HEK293 (cell line): ENCODE measurements around the gene CABCOCO1.

Experiments
- CTCF ChIA-PET: fragments of 350-600 bp; formaldehyde crosslinking; extraction: SDS; loops from one replicate; lab custom pipeline; 2021; ENCODE audit warnings: antibody characterized with exemption; lab: Yijun Ruan, JAX
- POLR2A ChIA-PET: fragments of 300-600 bp; formaldehyde crosslinking; extraction: SDS; loops from one replicate; lab custom pipeline; 2020; ENCODE audit warnings: antibody characterized with exemption, inconsistent platforms; lab: Yijun Ruan, JAX
- H3K27ac ChIP-seq: fragments of 200-500 bp; sonication (Bioruptor generic); 2 replicates; pipeline ENCODE4 v1.5.1; 2014; ENCODE audit warnings: low read depth, low read length, control low read depth, inconsistent platforms; ENCODE audit errors: extremely low read depth
- H3K36me3 ChIP-seq, 2 experiments: fragments of 200-500 bp in 1 of 2; sonication (Bioruptor generic) in 1 of 2; 1 replicate in 1 of 2; 2 replicates in 1 of 2; pipeline ENCODE4 v1.5.1; 2014 to 2017; ENCODE audit warnings: inconsistent platforms in 2 of 2, low read length in 2 of 2; ENCODE audit not compliant: control insufficient read depth in 2 of 2, insufficient read depth in 1 of 2
- H3K4me1 ChIP-seq: fragments of 200-500 bp; sonication (Bioruptor generic); 2 replicates; pipeline ENCODE4 v1.5.1; 2014; ENCODE audit warnings: mild to moderate bottlenecking, low read length, inconsistent platforms; ENCODE audit not compliant: control insufficient read depth, insufficient read depth
- H3K4me3 ChIP-seq: 2 replicates; pipeline ENCODE4 v1.5.1; 2011; ENCODE audit warnings: low read depth, mild to moderate bottlenecking, control low read depth, low read length, moderate library complexity
- H3K9me3 ChIP-seq: fragments of 200-500 bp; sonication (Bioruptor generic); 2 replicates; pipeline ENCODE4 v1.5.1; 2014; ENCODE audit warnings: low read depth, low read length, inconsistent platforms; ENCODE audit not compliant: control insufficient read depth, insufficient read depth
- EGR2 ChIP-seq: fragments of 450-650 bp; formaldehyde crosslinking; IDR thresholded peaks from 2 replicates; pipeline ENCODE4 v1.5.1; 2016; ENCODE audit warnings: low read depth, missing biosample characterization, missing genetic modification characterization
- FEZF1 ChIP-seq: fragments of 450-650 bp; formaldehyde crosslinking; IDR thresholded peaks from 2 replicates; pipeline ENCODE4 v1.5.1; 2016; ENCODE audit warnings: missing biosample characterization, missing genetic modification characterization
- KLF8 ChIP-seq: fragments of 450-650 bp; formaldehyde crosslinking; IDR thresholded peaks from 2 replicates; pipeline ENCODE4 v1.5.1; 2016; ENCODE audit warnings: missing biosample characterization, missing genetic modification characterization
- OSR2 ChIP-seq: fragments of 450-650 bp; formaldehyde crosslinking; IDR thresholded peaks from 2 replicates; pipeline ENCODE4 v1.5.1; 2016; ENCODE audit warnings: missing biosample characterization, missing genetic modification characterization
- PRDM4 ChIP-seq: fragments of 450-650 bp; formaldehyde crosslinking; IDR thresholded peaks from 2 replicates; pipeline ENCODE4 v1.5.1; 2017; ENCODE audit warnings: missing biosample characterization, missing genetic modification characterization
- TRIM28 ChIP-seq: IDR thresholded peaks from 2 replicates; pipeline ENCODE4 v1.6.1; 2011; ENCODE audit warnings: low read length, control low read depth, borderline replicate concordance
- ZEB2 ChIP-seq: fragments of 450-650 bp; formaldehyde crosslinking; IDR thresholded peaks from 2 replicates; pipeline ENCODE4 v1.5.1; 2016; ENCODE audit warnings: missing biosample characterization, missing genetic modification characterization
- ZNF140 ChIP-seq: fragments of 450-650 bp; formaldehyde crosslinking; IDR thresholded peaks from 2 replicates; pipeline ENCODE4 v1.5.1; 2016; ENCODE audit warnings: missing biosample characterization, missing genetic modification characterization
- ZNF16 ChIP-seq: fragments of 450-650 bp; formaldehyde crosslinking; IDR thresholded peaks from 2 replicates; pipeline ENCODE4 v1.5.1; 2016; ENCODE audit warnings: low read depth, missing biosample characterization, missing genetic modification characterization
- ZNF24 ChIP-seq: fragments of 450-650 bp; formaldehyde crosslinking; IDR thresholded peaks from 2 replicates; pipeline ENCODE4 v1.5.1; 2016; ENCODE audit warnings: missing biosample characterization, missing genetic modification characterization
- ZNF266 ChIP-seq: fragments of 450-650 bp; formaldehyde crosslinking; IDR thresholded peaks from 2 replicates; pipeline ENCODE4 v1.5.1; 2016; ENCODE audit warnings: missing biosample characterization, missing genetic modification characterization, low read depth
- ZNF354C ChIP-seq: fragments of 450-650 bp; formaldehyde crosslinking; IDR thresholded peaks from 2 replicates; pipeline ENCODE4 v1.5.1; 2016; ENCODE audit warnings: missing biosample characterization, missing genetic modification characterization, low read depth, borderline replicate concordance
- ZNF416 ChIP-seq: fragments of 450-650 bp; formaldehyde crosslinking; IDR thresholded peaks from 2 replicates; pipeline ENCODE4 v1.5.1; 2016; ENCODE audit warnings: missing biosample characterization, missing genetic modification characterization
- ZNF423 ChIP-seq: fragments of 450-650 bp; formaldehyde crosslinking; IDR thresholded peaks from 2 replicates; pipeline ENCODE4 v1.5.1; 2016; ENCODE audit warnings: missing biosample characterization, missing genetic modification characterization
- ZNF521 ChIP-seq: fragments of 450-650 bp; formaldehyde crosslinking; IDR thresholded peaks from 2 replicates; pipeline ENCODE4 v1.5.1; 2017; ENCODE audit warnings: missing biosample characterization, mild to moderate bottlenecking, missing genetic modification characterization
- ZNF596 ChIP-seq: fragments of 450-650 bp; IDR thresholded peaks from 2 replicates; pipeline ENCODE4 v1.5.0; 2018; ENCODE audit warnings: missing biosample characterization, mild to moderate bottlenecking, missing genetic modification characterization, moderate library complexity
- ZNF600 ChIP-seq: fragments of 450-650 bp; formaldehyde crosslinking; IDR thresholded peaks from 2 replicates; pipeline ENCODE4 v1.5.1; 2016; ENCODE audit warnings: missing biosample characterization, missing genetic modification characterization
- TF ChIP-seq, protein P1 (sequence below): fragments of 450-650 bp; formaldehyde crosslinking; IDR thresholded peaks from 2 replicates; pipeline ENCODE4 v1.5.1; 2016; ENCODE audit warnings: missing biosample characterization, missing genetic modification characterization
- TF ChIP-seq, protein P2 (sequence below): fragments of 450-650 bp; formaldehyde crosslinking; IDR thresholded peaks from 2 replicates; pipeline ENCODE4 v1.5.1; 2017; ENCODE audit warnings: missing biosample characterization, missing genetic modification characterization
- TF ChIP-seq, protein P3 (sequence below): fragments of 450-650 bp; formaldehyde crosslinking; IDR thresholded peaks from 2 replicates; pipeline ENCODE4 v1.5.1; 2016; ENCODE audit warnings: missing biosample characterization, missing genetic modification characterization
- TF ChIP-seq, protein P4 (sequence below): fragments of 450-650 bp; IDR thresholded peaks from 2 replicates; pipeline ENCODE4 v1.5.1; 2018; ENCODE audit warnings: missing biosample characterization, missing genetic modification characterization
- TF ChIP-seq, protein P5 (sequence below): fragments of 450-650 bp; formaldehyde crosslinking; IDR thresholded peaks from 2 replicates; pipeline ENCODE4 v1.5.1; 2016; ENCODE audit warnings: missing biosample characterization, missing genetic modification characterization

Gene CABCOCO1

DNA sequence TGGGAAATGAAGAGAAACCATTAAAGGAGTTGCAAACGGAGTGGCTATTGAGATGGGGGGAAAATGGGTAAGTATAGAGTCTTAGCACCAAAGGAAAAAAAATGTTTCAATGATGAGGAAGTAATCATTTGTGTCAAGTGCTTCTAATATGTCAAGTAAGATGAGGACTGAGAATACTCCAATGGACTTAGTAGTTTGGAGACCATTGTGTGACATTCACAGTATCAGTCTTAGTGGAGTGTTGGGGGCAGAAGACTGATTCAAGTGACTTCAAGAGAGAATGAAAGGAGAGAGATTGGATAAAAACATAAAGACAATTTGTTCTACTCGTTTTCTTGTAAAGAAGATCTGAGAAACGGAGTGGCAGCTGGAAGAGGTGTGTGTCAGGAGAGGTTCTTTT, 150.2 kb downstream of the CABCOCO1 start (continued):
- TF ChIP-seq, protein P1, sequence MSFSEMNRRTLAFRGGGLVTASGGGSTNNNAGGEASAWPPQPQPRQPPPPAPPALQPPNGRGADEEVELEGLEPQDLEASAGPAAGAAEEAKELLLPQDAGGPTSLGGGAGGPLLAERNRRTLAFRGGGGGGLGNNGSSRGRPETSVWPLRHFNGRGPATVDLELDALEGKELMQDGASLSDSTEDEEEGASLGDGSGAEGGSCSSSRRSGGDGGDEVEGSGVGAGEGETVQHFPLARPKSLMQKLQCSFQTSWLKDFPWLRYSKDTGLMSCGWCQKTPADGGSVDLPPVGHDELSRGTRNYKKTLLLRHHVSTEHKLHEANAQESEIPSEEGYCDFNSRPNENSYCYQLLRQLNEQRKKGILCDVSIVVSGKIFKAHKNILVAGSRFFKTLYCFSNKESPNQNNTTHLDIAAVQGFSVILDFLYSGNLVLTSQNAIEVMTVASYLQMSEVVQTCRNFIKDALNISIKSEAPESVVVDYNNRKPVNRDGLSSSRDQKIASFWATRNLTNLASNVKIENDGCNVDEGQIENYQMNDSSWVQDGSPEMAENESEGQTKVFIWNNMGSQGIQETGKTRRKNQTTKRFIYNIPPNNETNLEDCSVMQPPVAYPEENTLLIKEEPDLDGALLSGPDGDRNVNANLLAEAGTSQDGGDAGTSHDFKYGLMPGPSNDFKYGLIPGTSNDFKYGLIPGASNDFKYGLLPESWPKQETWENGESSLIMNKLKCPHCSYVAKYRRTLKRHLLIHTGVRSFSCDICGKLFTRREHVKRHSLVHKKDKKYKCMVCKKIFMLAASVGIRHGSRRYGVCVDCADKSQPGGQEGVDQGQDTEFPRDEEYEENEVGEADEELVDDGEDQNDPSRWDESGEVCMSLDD = no peak
- TF ChIP-seq ZNF596 (tag by site-specific recombination) (no peak), EGR2 (tag by site-specific recombination) (no peak), ZNF521 (tag by site-specific recombination) (no peak), ZNF24 (no peak)

- ChIA-PET CTCF (interaction anchor here (0.7 kb wide), 1 partner anchor 216 kb away, joined by 5 read pairs; no protein-coding TSS in a partner anchor), POLR2A (no interaction called here)
- Histone ChIP-seq H3K9me3 (no peaks in the 10 kb centered on the region), H3K36me3 (no peaks in the 10 kb centered on the region), H3K4me3 (no peak overlapping the region), H3K27ac (no peak overlapping the region), H3K4me1 (no peaks in the 10 kb centered on the region)
- TF ChIP-seq, protein P2, sequence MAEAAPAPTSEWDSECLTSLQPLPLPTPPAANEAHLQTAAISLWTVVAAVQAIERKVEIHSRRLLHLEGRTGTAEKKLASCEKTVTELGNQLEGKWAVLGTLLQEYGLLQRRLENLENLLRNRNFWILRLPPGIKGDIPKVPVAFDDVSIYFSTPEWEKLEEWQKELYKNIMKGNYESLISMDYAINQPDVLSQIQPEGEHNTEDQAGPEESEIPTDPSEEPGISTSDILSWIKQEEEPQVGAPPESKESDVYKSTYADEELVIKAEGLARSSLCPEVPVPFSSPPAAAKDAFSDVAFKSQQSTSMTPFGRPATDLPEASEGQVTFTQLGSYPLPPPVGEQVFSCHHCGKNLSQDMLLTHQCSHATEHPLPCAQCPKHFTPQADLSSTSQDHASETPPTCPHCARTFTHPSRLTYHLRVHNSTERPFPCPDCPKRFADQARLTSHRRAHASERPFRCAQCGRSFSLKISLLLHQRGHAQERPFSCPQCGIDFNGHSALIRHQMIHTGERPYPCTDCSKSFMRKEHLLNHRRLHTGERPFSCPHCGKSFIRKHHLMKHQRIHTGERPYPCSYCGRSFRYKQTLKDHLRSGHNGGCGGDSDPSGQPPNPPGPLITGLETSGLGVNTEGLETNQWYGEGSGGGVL (tag by site-specific recombination) = no peak
- TF ChIP-seq ZNF600 (no peak), ZNF416 (no peak)
Measured at GRCh38 chr10:61814160-61814559, 151.4 kb downstream of the CABCOCO1 start.

DNA sequence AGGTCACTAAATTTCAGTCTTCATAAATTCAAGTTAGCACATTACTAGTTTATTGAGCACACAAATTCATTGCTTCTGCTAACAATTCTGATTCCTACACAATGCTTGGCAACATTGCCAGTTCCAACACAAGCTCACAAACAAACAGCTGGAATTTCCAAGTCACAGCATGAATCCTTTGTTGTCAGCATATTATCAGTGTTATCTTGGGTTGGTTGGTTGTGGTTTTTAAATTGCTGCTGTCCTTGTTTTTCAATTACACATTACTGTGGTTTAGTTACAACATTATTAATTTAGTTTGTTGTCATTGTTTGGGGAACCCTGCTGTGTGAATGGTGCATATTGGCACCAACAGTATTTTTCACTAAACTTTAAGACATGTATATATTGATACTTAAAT, 152.8 kb downstream of the CABCOCO1 start:
- ChIA-PET POLR2A (no interaction called here), CTCF (no interaction called here)
- Histone ChIP-seq H3K4me3 (no peak overlapping the region), H3K4me1 (no peaks in the 10 kb centered on the region), H3K27ac (no peak overlapping the region), H3K9me3 (no peaks in the 10 kb centered on the region), H3K36me3 (no peaks in the 10 kb centered on the region)
- TF ChIP-seq, protein P3, sequence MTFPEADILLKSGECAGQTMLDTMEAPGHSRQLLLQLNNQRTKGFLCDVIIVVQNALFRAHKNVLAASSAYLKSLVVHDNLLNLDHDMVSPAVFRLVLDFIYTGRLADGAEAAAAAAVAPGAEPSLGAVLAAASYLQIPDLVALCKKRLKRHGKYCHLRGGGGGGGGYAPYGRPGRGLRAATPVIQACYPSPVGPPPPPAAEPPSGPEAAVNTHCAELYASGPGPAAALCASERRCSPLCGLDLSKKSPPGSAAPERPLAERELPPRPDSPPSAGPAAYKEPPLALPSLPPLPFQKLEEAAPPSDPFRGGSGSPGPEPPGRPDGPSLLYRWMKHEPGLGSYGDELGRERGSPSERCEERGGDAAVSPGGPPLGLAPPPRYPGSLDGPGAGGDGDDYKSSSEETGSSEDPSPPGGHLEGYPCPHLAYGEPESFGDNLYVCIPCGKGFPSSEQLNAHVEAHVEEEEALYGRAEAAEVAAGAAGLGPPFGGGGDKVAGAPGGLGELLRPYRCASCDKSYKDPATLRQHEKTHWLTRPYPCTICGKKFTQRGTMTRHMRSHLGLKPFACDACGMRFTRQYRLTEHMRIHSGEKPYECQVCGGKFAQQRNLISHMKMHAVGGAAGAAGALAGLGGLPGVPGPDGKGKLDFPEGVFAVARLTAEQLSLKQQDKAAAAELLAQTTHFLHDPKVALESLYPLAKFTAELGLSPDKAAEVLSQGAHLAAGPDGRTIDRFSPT = 0 out of 2 replicates have a peak, but pooled peaks have one; percentile 43
- TF ChIP-seq ZNF416 (no peak), KLF8 (0 out of 2 replicates have a peak, but pooled peaks have one; percentile 34), ZNF354C (tag by site-specific recombination) (no peak), ZNF266 (tag by site-specific recombination) (no peak), OSR2 (tag by site-specific recombination) (peak; percentile 69; the same call in 1 of the 2 replicates), ZNF16 (tag by site-specific recombination) (no peak), ZEB2 (peak; percentile 61; the same call in 1 of the 2 replicates), ZNF140 (tag by site-specific recombination) (no peak), ZNF423 (tag by site-specific recombination) (0 out of 2 replicates have a peak, but pooled peaks have one; percentile 17), FEZF1 (tag by site-specific recombination) (peak; percentile 82), PRDM4 (0 out of 2 replicates have a peak, but pooled peaks have one; percentile 45), TRIM28 (no peak)
- TF ChIP-seq, protein P4, sequence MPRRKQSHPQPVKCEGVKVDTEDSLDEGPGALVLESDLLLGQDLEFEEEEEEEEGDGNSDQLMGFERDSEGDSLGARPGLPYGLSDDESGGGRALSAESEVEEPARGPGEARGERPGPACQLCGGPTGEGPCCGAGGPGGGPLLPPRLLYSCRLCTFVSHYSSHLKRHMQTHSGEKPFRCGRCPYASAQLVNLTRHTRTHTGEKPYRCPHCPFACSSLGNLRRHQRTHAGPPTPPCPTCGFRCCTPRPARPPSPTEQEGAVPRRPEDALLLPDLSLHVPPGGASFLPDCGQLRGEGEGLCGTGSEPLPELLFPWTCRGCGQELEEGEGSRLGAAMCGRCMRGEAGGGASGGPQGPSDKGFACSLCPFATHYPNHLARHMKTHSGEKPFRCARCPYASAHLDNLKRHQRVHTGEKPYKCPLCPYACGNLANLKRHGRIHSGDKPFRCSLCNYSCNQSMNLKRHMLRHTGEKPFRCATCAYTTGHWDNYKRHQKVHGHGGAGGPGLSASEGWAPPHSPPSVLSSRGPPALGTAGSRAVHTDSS = no peak
- TF ChIP-seq, protein P5, sequence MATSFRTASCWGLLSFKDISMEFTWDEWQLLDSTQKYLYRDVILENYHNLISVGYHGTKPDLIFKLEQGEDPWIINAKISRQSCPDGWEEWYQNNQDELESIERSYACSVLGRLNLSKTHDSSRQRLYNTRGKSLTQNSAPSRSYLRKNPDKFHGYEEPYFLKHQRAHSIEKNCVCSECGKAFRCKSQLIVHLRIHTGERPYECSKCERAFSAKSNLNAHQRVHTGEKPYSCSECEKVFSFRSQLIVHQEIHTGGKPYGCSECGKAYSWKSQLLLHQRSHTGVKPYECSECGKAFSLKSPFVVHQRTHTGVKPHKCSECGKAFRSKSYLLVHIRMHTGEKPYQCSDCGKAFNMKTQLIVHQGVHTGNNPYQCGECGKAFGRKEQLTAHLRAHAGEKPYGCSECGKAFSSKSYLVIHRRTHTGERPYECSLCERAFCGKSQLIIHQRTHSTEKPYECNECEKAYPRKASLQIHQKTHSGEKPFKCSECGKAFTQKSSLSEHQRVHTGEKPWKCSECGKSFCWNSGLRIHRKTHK = no peak
